GM21515 (cell line): ENCODE results near the gene NEGR1.

ENCODE experiments used
- ATAC-seq: cut with Tn5 transposase; IDR thresholded peaks from one replicate; pipeline ENCODE4 v1.9.1; 2021; ENCODE audit not compliant: unreplicated experiment

NEGR1 gene

DNA sequence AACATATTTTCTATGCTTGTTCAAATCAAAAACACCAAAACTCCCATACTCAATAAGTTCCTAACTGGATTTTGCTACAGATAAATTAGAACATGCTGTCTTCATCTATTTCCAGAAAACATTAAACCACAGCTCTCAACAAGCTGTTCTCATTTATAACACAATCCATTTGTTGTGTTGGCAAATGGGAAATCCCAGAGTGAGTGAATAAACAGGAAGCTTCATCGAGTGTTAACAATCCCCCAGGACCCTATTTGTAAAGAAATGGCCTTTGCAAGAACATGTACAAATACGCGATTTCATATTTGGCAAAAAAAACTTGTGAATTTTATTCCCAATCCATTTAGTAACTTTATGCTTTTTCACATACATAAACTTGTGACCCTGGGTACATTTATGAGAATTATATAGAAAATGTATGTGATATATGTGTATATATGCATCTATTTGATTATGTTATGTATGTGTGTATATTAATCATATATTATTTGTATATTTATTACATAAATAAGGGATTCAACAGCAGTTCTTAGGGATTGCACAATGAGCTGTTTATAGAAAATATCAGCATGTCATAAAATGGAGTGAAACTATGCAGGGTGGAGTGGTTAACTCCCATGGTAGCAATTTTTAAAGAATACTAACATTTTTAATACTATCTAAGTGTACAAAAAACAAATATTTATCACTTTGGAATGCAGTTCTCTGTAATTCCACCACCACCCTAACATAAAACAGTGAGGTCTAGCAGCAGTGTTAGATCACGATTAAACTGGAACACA, 160.0 kb downstream of the NEGR1 start:
- ATAC-seq = no peak

- no peak for ATAC-seq
Measured at GRCh38 chr1:72119491-72119890, 162.8 kb downstream of the NEGR1 start.

GRCh38 chr1:72117621-72118020, 164.7 kb downstream of the NEGR1 start:
- no peak for ATAC-seq

GRCh38 chr1:72115290-72115689, 167.0 kb downstream of the NEGR1 start:
- ATAC-seq = no peak

DNA sequence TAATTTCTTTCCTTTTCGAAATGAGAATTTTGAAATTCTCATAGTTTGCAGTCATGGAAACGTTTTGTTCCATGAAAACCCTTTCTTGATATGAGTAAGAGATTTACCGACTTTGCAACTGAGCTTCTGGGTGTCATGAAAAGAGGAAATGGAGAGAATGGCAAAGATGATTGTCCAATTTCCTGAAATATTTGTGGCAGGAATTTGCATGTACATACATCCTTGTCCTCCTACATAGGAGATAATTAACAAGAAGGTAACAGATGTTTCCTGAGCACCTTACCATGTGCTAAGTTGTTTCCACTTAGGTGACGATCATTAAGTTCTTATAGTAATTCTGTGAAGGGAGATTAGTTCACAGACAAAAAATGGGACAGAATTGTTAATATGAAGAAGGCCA, 170.7 kb downstream of the NEGR1 start:
- ATAC-seq = no peak

GRCh38 chr1:72109916-72110315, 172.4 kb downstream of the NEGR1 start:
- ATAC-seq = no peak

- ATAC-seq = no peak
Measured at GRCh38 chr1:72105201-72105600, 177.1 kb downstream of the NEGR1 start.

DNA sequence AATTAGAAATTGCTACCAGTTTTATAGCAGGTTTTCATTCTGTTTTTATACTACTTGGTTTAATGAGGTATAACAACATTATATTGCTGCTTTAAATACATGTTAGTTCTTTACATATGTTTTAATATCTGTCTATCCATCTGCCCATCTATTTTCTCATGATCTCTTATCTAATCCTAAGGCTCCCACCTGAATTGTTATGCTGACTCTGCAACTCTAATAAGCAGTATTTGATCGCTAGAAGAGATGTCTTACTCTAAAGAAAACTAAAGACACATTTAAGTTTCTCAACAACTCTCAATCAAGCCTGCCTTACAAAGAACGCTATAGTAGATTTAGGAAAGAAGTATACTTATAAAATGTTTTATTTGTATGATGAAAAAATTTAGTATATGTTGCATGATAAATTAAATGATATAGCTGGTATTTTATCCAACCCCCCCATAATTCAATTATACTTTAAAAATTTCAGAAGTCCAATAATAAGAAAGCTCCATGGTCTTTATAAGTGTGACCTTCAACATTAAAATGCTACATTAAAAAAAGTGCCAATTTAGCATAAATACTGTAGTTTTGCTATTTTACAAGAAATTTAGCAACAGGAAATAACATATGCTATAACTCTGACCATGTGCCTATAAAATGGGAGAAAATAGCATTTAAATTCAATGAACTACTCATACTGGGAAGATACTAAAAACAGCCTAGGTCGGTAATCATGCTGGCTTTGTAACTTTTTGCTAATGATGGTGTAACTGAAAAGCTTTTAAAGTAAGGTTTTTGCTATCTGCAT, 180.3 kb downstream of the NEGR1 start:
- ATAC-seq = no peak

DNA sequence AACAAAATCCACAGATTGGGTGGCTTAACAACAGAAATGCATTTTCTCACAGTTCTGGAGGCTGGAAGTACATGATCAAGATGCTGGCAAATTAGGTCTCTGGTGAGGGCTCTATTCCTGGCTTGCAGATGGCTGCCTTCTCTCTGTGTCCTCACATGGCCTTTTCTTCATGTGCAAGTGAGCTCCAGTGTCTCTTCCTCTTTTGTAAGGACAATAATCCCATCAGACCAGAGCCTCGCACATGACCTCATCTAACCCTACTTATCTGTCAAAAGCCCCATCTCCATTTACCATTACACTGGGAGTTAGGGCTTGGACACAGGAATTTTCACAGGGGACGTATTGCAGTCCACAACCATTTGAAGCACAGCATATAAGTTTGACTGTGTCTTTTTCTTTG, 181.6 kb downstream of the NEGR1 start:
- no peak for ATAC-seq

GRCh38 chr1:72097851-72098570, 184.3 kb downstream of the NEGR1 start:
- no peak for ATAC-seq

DNA sequence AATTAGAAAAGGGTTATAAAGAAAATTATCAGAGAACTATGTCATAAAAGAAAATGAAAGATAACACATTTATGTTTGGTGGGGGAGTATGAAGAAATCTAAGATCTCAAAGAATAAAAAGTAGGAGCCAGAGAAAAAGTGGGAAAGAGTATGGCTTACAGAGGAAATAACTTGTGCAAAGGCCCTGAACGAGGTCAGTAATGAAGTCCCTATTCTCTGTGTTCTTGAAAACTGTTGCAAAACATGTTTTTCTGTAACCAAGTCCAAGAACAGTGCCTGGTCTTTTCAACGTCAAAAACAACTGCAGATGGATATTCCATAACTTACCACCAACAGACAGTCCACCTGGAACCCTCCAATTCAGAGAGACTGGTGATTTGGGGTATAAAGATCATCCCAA, 188.1 kb downstream of the NEGR1 start:
- ATAC-seq = no peak

- ATAC-seq = no peak
Measured at GRCh38 chr1:72086394-72086793, 195.9 kb downstream of the NEGR1 start.

DNA sequence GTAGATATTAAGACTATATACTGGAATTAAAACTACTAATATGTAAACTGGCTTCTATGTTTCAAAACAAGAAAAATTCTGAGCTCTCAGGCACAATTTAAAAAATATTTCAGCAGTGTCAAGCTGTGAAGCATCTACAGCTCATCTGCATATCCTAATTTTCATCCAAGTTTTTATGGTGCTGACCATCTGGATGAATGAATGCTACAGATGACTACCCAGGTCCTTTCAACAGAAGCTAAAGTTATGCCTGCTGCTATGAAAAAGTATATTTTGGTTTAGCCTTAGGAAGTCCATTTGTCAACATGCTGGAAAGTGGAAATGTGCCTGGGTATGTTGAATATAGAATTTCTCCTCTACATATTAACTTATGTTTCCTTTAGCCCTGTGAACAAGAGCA, 206.9 kb downstream of the NEGR1 start:
- ATAC-seq = no peak

DNA sequence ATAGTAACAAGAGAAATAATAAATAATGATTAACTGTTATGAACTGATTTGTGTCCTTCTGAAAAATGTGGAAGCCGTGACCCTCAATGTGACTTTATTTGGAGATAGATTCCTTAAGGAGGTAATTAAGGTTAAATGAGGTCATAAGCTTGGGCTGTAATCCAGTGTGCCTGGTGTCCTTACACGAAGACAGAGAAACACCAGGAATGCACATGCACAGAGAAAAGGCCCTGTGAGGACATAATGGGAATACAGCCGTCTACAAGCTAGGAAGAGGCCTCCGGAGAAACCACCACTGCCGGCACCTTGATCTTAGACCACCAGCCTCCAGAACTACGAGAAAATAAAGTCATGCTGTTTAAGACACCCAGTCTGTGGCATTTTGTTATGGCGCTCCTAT, 215.9 kb downstream of the NEGR1 start:
- no peak for ATAC-seq

DNA sequence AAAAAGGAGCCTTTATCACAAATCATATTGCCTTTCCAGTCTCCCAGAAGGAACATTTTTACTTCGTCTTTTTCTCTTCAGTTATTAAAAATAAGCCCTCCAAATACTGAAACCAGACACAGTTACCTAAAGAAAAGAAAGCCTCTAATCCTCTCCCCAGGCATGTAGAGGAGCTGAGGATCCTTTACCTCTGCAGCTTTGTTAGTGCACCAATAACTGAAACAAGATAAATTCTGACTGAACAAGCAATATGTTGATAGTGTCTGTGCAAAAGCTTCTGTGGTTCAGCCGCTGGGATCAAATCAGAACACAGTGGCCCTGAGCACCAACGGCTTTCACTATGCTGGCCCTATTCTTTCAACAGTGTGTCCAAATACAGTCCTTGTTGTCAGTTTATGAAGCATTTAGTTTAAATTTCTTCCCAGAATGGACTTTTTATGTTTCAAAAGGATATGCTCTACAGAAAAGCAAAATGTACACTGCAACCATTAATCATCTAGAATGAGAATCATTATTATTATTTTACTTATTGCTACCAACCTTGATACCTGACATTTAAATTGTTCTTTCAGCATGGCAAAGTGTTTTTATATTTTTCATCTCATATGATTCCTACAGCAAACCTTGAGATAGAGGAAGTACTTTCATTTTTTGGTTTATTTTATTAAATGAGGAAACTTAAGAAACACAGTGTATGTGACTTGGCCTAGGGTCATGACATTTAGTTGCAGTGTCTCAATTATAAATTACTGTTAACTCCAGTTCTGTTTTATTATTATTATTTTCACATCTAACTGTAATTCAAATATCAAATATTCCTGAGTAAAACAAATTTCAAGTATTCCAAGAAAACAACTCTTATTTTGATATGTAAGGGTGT, 217.9 kb downstream of the NEGR1 start:
- ATAC-seq = no peak

- ATAC-seq = no peak
Measured at GRCh38 chr1:72063364-72064044, 218.8 kb downstream of the NEGR1 start.

GRCh38 chr1:72062584-72062983, 219.8 kb downstream of the NEGR1 start:
- ATAC-seq = no peak

- no peak for ATAC-seq
Measured at GRCh38 chr1:72060466-72061245, 221.7 kb downstream of the NEGR1 start.

DNA sequence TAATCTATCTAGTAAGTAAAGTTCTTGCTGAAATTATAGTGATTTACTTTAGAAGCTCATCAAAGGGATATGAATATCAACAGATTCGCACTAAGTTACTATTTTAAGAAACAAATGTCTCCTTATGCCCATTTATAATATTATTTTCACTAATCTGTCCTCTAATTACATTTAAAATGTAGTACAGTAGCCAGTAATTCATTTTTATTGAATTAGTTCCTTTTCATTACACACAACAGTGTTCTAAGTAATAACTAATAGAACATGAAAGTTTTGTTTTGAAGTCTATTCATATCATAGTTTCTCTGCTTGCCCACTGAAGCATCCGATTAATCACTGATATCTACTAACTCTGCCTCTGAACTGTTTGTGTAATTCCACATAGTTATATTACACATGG, 225.8 kb downstream of the NEGR1 start:
- no peak for ATAC-seq
